SK-MEL-5 (cell line): ENCODE measurements around the gene PEX5L. TPM values are rescaled to one million over a fixed set of nuclear protein-coding genes. Genes with fewer than 3 reads are reported as not detected.

ENCODE experiments used
- DNase-seq: peaks from one replicate; pipeline ENCODE4 v3.0.0-alpha.2; 2016; ENCODE audit warnings: low read depth, low spot score
- in situ Hi-C: cut with HindIII; loops from 2 replicates; pipeline ENCODE4 v1.10.0; 2016; ENCODE audit warnings: low sequenced_read_pairs, high pct_unique_total_duplicates, low pct_unique_long_range_greater_than_20kb
- total RNA-seq: library from RNA; depleted of rRNA; stranded (reverse); fragments of >200 nt; shearing (Covaris generic); gene quantifications from 2 replicates; pipeline ENCODE4 v1.2.3, GENCODE V29; 2014

The PEX5L gene
- total RNA-seq, 1 experiment from 2014 or later: 0.21 TPM

GRCh38 chr3:179962629-179963387 lies 73.9 kb downstream of the PEX5L start:
- in situ Hi-C loops: no loop called here
- DNase-seq: no peak

- in situ Hi-C loops: no loop called here
- DNase-seq: no peak
Measured at GRCh38 chr3:179961703-179962078, 75.0 kb downstream of the PEX5L start.

GRCh38 chr3:179961071-179961702 lies 75.5 kb downstream of the PEX5L start:
- in situ Hi-C loops: no loop called here

GRCh38 chr3:179958759-179959158 lies 78.0 kb downstream of the PEX5L start:
- no peak for DNase-seq
- in situ Hi-C loops: no loop called here

More at GRCh38 chr3:179961071-179961702, 75.5 kb downstream of the PEX5L start:
- DNase-seq: no peak

- DNase-seq: no peak
- in situ Hi-C loops: no loop called here
Measured at GRCh38 chr3:179958143-179958542, 78.6 kb downstream of the PEX5L start.

GRCh38 chr3:179957264-179957845 lies 79.4 kb downstream of the PEX5L start:
- in situ Hi-C loops: no loop called here
- DNase-seq: no peak

GRCh38 chr3:179956416-179956830 lies 80.3 kb downstream of the PEX5L start:
- in situ Hi-C loops: no loop called here
- no peak for DNase-seq

- DNase-seq: no peak
- in situ Hi-C loops: no loop called here
Measured at GRCh38 chr3:179955809-179956208, 80.9 kb downstream of the PEX5L start.

GRCh38 chr3:179955286-179955685 lies 81.5 kb downstream of the PEX5L start:
- in situ Hi-C loops: no loop called here
- no peak for DNase-seq

- in situ Hi-C loops: no loop called here
- DNase-seq: peak; percentile 50
Measured at GRCh38 chr3:179953993-179954870, 82.5 kb downstream of the PEX5L start.

- in situ Hi-C loops: no loop called here
- no peak for DNase-seq
Measured at GRCh38 chr3:179950840-179951239, 85.9 kb downstream of the PEX5L start.

GRCh38 chr3:179949869-179950268 lies 86.9 kb downstream of the PEX5L start:
- DNase-seq: no peak
- in situ Hi-C loops: no loop called here

- in situ Hi-C loops: no loop called here
Measured at GRCh38 chr3:179949412-179949811, 87.3 kb downstream of the PEX5L start.

GRCh38 chr3:179948740-179949139 lies 88.0 kb downstream of the PEX5L start:
- DNase-seq: no peak
- in situ Hi-C loops: no loop called here

More at GRCh38 chr3:179949412-179949811, 87.3 kb downstream of the PEX5L start:
- no peak for DNase-seq

- in situ Hi-C loops: no loop called here
- no peak for DNase-seq
Measured at GRCh38 chr3:179945569-179945968, 91.2 kb downstream of the PEX5L start.

GRCh38 chr3:179943117-179943880 lies 93.4 kb downstream of the PEX5L start:
- DNase-seq: peak; percentile 58
- in situ Hi-C loops: no loop called here

- no peak for DNase-seq
- in situ Hi-C loops: no loop called here
Measured at GRCh38 chr3:179942553-179943075, 94.1 kb downstream of the PEX5L start.
